Measurements from ENCODE around the gene SPINK2. TPM values are rescaled to one million over a fixed set of nuclear protein-coding genes. Genes with fewer than 3 reads are reported as not detected.

SPINK2 gene
- total RNA-seq, 4 donors from 2014 or later, result 0.76 to 1.5 (median 1.1) TPM; not detected in 1

DNA sequence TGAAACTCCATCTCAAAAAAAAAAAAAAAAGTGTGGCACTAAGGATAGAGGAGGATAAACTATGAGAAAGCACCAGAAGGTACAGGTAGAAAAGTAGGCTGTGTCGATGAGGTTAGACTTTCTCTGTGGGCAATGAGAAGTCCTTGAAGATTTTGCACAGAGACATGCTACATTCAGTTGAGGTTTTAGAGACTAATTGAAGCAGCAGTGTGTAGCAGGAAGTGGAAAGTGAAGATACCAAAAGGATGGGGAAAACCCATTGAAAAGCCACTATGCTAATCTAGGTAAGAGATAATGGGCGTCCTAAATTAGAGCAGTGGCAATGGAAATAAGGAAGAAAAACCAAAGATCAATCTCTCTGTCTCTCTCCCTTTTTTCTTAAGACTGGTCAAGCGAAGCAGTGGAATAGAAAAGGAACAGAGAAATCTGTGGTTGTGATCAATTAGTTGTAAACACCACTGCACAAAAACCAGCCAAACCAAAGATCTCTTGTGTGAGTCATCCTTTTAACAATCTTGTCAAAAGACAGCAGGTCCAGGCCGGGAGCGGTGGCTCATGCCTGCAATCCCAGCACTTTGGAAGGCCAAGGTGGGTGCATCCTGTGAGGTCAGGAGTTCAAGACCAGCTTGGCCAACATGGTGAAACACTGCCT is 3.5 kb downstream of the SPINK2 start:
- TF ChIP-seq, protein P1, sequence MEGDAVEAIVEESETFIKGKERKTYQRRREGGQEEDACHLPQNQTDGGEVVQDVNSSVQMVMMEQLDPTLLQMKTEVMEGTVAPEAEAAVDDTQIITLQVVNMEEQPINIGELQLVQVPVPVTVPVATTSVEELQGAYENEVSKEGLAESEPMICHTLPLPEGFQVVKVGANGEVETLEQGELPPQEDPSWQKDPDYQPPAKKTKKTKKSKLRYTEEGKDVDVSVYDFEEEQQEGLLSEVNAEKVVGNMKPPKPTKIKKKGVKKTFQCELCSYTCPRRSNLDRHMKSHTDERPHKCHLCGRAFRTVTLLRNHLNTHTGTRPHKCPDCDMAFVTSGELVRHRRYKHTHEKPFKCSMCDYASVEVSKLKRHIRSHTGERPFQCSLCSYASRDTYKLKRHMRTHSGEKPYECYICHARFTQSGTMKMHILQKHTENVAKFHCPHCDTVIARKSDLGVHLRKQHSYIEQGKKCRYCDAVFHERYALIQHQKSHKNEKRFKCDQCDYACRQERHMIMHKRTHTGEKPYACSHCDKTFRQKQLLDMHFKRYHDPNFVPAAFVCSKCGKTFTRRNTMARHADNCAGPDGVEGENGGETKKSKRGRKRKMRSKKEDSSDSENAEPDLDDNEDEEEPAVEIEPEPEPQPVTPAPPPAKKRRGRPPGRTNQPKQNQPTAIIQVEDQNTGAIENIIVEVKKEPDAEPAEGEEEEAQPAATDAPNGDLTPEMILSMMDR (IDR thresholded peaks at IDR 0.05), result no peak
- peaks cover 4 to 17% (median 5%) of the 10 kb centered on the region in 3 donors for H3K4me1 ChIP-seq
- no peak for DNase-seq
- no peak overlapping the region for H3K27ac ChIP-seq
- no peak overlapping the region for H3K4me3 ChIP-seq
- WGBS, 2 donors, result 34% methylated on average over 5 of the region's 5 CpGs
- H3K9me3 ChIP-seq, result no peaks in the 10 kb centered on the region
- intact Hi-C loops (cut with DNase I), result no loop called here
- H3K27me3 ChIP-seq, result peaks cover 0 to 32% (median 0%) of the 10 kb centered on the region in 4 donors
- H3K36me3 ChIP-seq, result no peaks in the 10 kb centered on the region

DNA sequence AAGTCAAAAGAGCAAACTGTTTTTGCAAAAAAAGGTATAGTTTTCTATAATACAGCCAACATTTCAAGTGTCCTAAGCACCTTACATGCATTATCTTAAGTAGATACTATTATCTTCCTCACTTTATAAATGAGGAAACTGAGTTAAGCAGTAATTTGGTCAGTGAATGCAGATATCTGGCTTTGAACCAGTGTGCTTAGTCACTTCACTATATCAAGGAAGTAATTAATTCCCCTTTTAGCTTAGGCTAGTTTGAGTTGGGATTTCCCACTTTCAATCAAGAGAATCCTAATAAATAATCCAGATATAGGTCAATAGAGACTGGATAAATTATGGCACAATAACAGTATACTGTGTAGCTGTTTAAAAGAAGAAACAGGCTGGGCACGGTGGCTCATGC is 14.8 kb downstream of the SPINK2 start:
- intact Hi-C loops (cut with DNase I), result no loop called here
- TF ChIP-seq, protein P1 (IDR thresholded peaks at IDR 0.05), result no peak
- TF ChIP-seq POLR2A (IDR thresholded peaks at IDR 0.05), result no peak

DNA sequence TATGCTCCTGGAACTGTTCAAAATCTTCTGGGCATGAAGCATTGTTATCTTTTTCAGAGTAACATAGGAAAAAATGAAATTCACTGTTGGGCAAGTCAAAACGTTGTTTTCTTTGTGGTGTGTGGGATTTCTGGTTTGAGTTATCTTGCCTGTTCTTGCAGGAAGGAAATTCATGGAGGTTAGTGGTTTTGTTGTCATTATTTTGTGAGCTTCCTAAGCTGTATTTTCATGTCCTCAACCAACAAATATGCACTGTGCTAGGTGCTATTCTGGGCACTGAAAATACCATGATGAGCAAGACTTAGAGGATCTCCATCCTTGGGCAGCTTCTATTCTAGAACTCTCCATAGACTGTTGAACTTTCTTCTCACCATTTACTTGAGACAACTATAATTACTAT is 16.9 kb downstream of the SPINK2 start:
- 6 to 24% methylated on average over 1 of the region's 1 CpG for WGBS, 2 donors
- H3K27me3 ChIP-seq, result no peaks in the 10 kb centered on the region
- no peaks in the 10 kb centered on the region for H3K36me3 ChIP-seq
- H3K9me3 ChIP-seq, result no peaks in the 10 kb centered on the region
- TF ChIP-seq, protein P1 (IDR thresholded peaks at IDR 0.05), result no peak
- TF ChIP-seq POLR2A (IDR thresholded peaks at IDR 0.05), result no peak
- no peak overlapping the region for H3K27ac ChIP-seq
- no peak overlapping the region for H3K4me3 ChIP-seq
- intact Hi-C loops (cut with DNase I), result no loop called here
- peaks cover 0 to 5% (median 1%) of the 10 kb centered on the region in 3 donors for H3K4me1 ChIP-seq
- no peak for DNase-seq

More for the DNA sequence above, 14.8 kb downstream of the SPINK2 start:
- H3K4me1 ChIP-seq, result no peaks in the 10 kb centered on the region
- H3K27ac ChIP-seq, result no peak overlapping the region
- no peaks in the 10 kb centered on the region for H3K9me3 ChIP-seq
- 25 to 45% methylated on average over 1 of the region's 1 CpG for WGBS, 2 donors
- H3K4me3 ChIP-seq, result no peak overlapping the region
- no peak for DNase-seq
- H3K27me3 ChIP-seq, result no peaks in the 10 kb centered on the region
- no peaks in the 10 kb centered on the region for H3K36me3 ChIP-seq

DNA sequence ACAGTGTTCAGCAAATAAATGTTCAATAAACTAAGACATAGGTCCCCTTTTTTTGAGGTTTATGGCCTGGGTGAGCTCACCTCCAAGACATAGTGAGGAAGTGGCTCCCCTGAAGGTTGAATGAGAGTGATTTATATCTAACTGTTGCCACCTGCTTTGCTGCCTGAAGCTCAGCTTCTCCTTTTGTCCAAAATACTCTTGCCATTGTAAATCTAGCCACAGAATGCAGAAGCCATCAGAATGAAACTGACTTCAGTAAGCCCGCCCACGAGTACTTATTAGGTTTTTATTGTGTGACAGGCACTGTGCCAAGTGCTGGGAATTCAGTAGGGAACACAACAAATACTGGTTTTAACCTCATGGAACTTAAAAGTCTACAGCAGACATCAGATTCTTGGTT is 18.0 kb downstream of the SPINK2 start:
- 23 to 25% methylated on average over 2 of the region's 2 CpGs for WGBS, 2 donors
- H3K36me3 ChIP-seq, result no peaks in the 10 kb centered on the region
- no peaks in the 10 kb centered on the region for H3K9me3 ChIP-seq
- H3K4me1 ChIP-seq, result peaks cover 0 to 15% (median 3%) of the 10 kb centered on the region in 3 donors
- H3K4me3 ChIP-seq, result no peak overlapping the region
- H3K27ac ChIP-seq, result no peak overlapping the region
- H3K27me3 ChIP-seq, result no peaks in the 10 kb centered on the region
- DNase-seq, result no peak
- intact Hi-C loops (cut with DNase I), result no loop called here
- TF ChIP-seq, protein P1 (IDR thresholded peaks at IDR 0.05), result no peak
- no peak for TF ChIP-seq POLR2A (IDR thresholded peaks at IDR 0.05)

DNA sequence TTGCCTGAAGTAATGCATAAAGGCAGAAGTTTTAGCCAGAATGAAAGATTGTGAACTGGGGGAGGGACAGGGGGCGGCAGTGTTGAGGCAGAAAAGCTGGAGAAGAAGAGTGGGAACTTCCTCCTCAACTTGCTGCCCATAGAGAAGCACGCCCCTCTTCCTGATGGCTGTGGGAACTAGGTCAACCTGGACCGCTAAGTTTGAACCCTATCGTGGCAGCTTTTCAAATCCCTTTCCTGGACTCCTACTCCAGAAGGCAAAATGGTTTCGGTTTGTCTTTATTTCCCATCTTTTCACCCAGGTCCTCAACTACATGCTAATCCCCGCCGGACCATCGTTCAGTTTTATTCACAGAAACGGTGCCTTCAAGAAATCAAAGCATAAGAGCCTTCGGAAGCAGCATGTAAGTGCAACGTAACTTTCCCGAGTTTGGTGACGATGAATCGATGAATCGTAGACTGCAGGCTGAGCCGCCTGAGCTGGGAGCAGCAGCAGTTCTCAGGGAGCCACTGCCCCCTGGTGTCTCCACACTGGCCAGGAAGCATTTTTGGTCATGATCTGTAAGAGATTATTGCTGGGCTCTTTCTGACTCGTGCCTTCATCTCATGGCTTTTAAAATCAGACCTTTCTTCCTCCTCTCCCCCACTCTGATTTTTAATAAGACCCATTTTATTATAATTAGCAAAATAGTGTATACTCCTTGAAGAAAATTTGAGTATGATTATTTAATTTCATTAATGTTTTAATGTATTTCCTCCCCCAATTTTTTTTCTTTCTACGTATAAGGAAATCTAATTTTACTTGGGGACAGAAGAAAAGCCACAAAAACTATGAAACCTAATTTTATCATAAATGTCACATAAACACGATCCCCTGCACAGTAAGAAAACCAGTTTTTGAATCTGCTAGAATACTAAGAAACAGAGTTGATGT is 21.4 kb downstream of the SPINK2 start:
- H3K27me3 ChIP-seq, result no peaks in the 10 kb centered on the region
- no peaks in the 10 kb centered on the region for H3K36me3 ChIP-seq
- H3K27ac ChIP-seq, result peak overlapping the region; percentile 63 to 84 (median 74)
- H3K4me1 ChIP-seq, result peaks cover 0 to 16% (median 3%) of the 10 kb centered on the region in 3 donors
- intact Hi-C loops (cut with DNase I), result loop anchor here (10.0 kb wide), 1 partner anchor 225 kb away; no protein-coding TSS in a partner anchor
- peak overlapping the region; percentile 46 to 67 (median 64) for H3K4me3 ChIP-seq
- 5 to 6% methylated on average over 19 of the region's 19 CpGs for WGBS, 2 donors
- peak; percentile 19 for DNase-seq
- no peaks in the 10 kb centered on the region for H3K9me3 ChIP-seq
- TF ChIP-seq POLR2A (IDR thresholded peaks at IDR 0.05), result no peak
- TF ChIP-seq, protein P1 (IDR thresholded peaks at IDR 0.05), result peak; percentile 78 to 94 (median 90)

All from esophagus squamous epithelium (tissue), 5 donors.